Panc1 (cell line): ENCODE results near the gene GRAMD1C.

Experiments used
- CTCF ChIP-seq: fragments of 450-650 bp; IDR thresholded peaks from 2 replicates; pipeline ENCODE4 v1.5.1; 2017; ENCODE audit warnings: mild to moderate bottlenecking
- TF ChIP-seq, protein P1 (sequence below), 2 experiments: IDR thresholded peaks; 2 replicates each; pipeline ENCODE4 v1.6.1; 2011 to 2012; ENCODE audit warnings: low read depth in 2 of 2, control low read depth in 1 of 2, low read length in 1 of 2, mild to moderate bottlenecking in 1 of 2, moderate library complexity in 1 of 2; ENCODE audit not compliant: insufficient read depth in 1 of 2

DNA sequence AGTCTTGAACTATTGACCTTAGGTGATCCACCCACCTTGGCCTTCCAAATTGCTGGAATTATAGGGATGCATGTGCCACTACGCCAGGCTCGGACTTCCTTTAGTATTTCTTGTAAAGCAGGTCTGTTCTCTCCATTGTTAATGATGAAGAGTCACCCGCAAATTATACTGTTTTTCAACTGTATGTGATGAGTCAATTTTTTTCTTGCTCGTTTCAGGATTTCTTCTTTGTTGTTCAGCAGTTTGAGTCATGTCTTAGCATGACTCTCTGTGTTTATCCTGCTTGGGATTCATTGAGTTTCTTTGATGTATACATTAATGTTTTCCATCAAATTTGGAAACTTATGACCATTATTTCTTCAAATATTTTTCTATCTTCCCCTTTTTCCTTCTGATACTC lies 28.9 kb downstream of the GRAMD1C start:
- no peak for TF ChIP-seq CTCF
- TF ChIP-seq, protein P1, sequence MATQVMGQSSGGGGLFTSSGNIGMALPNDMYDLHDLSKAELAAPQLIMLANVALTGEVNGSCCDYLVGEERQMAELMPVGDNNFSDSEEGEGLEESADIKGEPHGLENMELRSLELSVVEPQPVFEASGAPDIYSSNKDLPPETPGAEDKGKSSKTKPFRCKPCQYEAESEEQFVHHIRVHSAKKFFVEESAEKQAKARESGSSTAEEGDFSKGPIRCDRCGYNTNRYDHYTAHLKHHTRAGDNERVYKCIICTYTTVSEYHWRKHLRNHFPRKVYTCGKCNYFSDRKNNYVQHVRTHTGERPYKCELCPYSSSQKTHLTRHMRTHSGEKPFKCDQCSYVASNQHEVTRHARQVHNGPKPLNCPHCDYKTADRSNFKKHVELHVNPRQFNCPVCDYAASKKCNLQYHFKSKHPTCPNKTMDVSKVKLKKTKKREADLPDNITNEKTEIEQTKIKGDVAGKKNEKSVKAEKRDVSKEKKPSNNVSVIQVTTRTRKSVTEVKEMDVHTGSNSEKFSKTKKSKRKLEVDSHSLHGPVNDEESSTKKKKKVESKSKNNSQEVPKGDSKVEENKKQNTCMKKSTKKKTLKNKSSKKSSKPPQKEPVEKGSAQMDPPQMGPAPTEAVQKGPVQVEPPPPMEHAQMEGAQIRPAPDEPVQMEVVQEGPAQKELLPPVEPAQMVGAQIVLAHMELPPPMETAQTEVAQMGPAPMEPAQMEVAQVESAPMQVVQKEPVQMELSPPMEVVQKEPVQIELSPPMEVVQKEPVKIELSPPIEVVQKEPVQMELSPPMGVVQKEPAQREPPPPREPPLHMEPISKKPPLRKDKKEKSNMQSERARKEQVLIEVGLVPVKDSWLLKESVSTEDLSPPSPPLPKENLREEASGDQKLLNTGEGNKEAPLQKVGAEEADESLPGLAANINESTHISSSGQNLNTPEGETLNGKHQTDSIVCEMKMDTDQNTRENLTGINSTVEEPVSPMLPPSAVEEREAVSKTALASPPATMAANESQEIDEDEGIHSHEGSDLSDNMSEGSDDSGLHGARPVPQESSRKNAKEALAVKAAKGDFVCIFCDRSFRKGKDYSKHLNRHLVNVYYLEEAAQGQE (IDR thresholded peaks at IDR 0.05; ENCODE audit: insufficient read depth in 1 of 2, low read depth in 2 of 2, low read length in 1 of 2), result no peak
